ENCODE measurements around the gene MAP1B. TPM values are rescaled to one million over a fixed set of nuclear protein-coding genes. Genes with fewer than 3 reads are reported as not detected.

MAP1B gene
- total and polyA plus RNA-seq, 4 donors, result 1.5 to 46.7 (median 16.0) TPM

DNA sequence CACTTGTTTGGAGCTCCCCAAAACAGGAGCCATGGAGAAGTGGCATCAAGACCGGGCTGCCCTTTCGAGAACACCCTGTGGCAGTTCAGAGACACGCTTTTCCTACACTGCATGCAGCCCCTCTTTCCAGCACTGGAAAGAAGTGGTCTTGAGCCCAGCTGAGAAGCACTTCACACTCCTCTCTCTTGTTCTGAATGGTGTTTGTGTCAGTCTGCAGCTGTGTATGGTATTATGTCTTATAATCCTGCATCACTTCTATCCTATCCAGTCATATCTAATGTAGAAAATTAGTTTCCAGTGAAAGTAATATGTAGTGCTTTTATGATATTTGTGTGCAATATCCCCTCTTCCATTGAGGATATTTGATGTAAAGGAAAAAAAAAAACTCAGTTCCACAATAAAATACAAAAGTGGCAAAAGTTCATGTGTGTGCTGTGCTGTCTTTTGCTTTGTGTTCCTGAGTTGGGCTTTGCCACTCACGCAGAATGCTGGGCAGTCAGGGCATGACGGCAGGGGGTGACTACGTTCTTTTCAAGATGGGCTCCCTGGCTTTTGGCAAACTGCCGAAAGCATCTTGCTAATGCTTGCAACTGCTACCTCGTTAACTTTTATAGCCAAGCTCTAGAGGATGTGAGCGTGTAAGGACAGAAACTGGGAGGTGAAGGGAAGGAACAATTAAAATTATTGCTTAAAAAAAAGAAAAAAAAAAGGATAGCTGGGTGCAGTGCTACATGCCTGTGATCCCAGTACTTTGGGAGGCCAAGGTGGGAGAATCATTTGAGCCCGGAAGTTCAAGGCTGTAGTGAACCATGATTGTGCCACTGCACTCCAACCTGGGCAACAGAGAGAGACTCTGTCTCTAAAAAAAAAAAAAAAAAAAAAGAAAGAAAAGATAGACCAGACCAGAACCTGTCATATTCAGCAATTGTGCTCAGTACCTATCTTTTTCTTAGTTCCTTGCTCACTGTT is 102.2 kb downstream of the MAP1B start:
- no peak overlapping the region for H3K27ac ChIP-seq (ENCODE audit: low read depth in 1 of 2, low read length in 1 of 2)
- H3K9ac ChIP-seq (ENCODE audit: insufficient read depth in 1 of 2, low read length in 2 of 2), result no peak overlapping the region
- DNase-seq (peak in 2 of 3 donors; percentile 30 to 47), ATAC-seq (ENCODE audit: insufficient read depth, low FRiP score) (no peak)
- H3K27me3 ChIP-seq (ENCODE audit: control insufficient read depth in 3 of 3, insufficient read depth in 3 of 3, low read length in 2 of 3), result no peaks in the 10 kb centered on the region
- WGBS, 2 donors, result 90 to 95% methylated on average over 10 of the region's 10 CpGs
- H3K36me3 ChIP-seq (ENCODE audit: control insufficient read depth in 4 of 4, insufficient read depth in 4 of 4, low read length in 4 of 4), result peaks cover 0 to 12% (median 8%) of the 10 kb centered on the region in 4 donors
- no peak overlapping the region for H3K4me3 ChIP-seq
- H3K9me3 ChIP-seq (ENCODE audit: control insufficient read depth in 4 of 4, insufficient read depth in 3 of 4, low read length in 3 of 4), result no peaks in the 10 kb centered on the region
- TF ChIP-seq, protein P1, sequence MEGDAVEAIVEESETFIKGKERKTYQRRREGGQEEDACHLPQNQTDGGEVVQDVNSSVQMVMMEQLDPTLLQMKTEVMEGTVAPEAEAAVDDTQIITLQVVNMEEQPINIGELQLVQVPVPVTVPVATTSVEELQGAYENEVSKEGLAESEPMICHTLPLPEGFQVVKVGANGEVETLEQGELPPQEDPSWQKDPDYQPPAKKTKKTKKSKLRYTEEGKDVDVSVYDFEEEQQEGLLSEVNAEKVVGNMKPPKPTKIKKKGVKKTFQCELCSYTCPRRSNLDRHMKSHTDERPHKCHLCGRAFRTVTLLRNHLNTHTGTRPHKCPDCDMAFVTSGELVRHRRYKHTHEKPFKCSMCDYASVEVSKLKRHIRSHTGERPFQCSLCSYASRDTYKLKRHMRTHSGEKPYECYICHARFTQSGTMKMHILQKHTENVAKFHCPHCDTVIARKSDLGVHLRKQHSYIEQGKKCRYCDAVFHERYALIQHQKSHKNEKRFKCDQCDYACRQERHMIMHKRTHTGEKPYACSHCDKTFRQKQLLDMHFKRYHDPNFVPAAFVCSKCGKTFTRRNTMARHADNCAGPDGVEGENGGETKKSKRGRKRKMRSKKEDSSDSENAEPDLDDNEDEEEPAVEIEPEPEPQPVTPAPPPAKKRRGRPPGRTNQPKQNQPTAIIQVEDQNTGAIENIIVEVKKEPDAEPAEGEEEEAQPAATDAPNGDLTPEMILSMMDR (IDR thresholded peaks at IDR 0.05; ENCODE audit: control extremely low read depth, extremely low read depth), result no peak
- peaks cover 6 to 16% (median 14%) of the 10 kb centered on the region in 5 donors for H3K4me1 ChIP-seq (ENCODE audit: control insufficient read depth in 5 of 5, insufficient read depth in 5 of 5, low read length in 5 of 5)

GRCh38 chr5:72210888-72211678 is 103.8 kb downstream of the MAP1B start:
- 70 to 84% methylated on average over 6 of the region's 6 CpGs for WGBS, 2 donors
- Histone ChIP-seq H3K4me1 (ENCODE audit: control insufficient read depth in 5 of 5, insufficient read depth in 5 of 5, low read length in 5 of 5) (peaks cover 6 to 16% (median 14%) of the 10 kb centered on the region in 5 donors), H3K4me3 (no peak overlapping the region), H3K9ac (ENCODE audit: insufficient read depth in 1 of 2, low read length in 2 of 2) (no peak overlapping the region), H3K9me3 (ENCODE audit: control insufficient read depth in 4 of 4, insufficient read depth in 3 of 4, low read length in 3 of 4) (no peaks in the 10 kb centered on the region), H3K27ac (ENCODE audit: low read depth in 1 of 2, low read length in 1 of 2) (peak overlapping the region; percentile 48 to 60), H3K36me3 (ENCODE audit: control insufficient read depth in 4 of 4, insufficient read depth in 4 of 4, low read length in 4 of 4) (peaks cover 0 to 3% (median 0%) of the 10 kb centered on the region in 4 donors), H3K27me3 (ENCODE audit: control insufficient read depth in 3 of 3, insufficient read depth in 3 of 3, low read length in 2 of 3) (no peaks in the 10 kb centered on the region)
- ATAC-seq (ENCODE audit: insufficient read depth, low FRiP score), result no peak
- peak; percentile 61 to 75 (median 68) for DNase-seq
- TF ChIP-seq, protein P1 (IDR thresholded peaks at IDR 0.05; ENCODE audit: control extremely low read depth, extremely low read depth), result no peak

DNA sequence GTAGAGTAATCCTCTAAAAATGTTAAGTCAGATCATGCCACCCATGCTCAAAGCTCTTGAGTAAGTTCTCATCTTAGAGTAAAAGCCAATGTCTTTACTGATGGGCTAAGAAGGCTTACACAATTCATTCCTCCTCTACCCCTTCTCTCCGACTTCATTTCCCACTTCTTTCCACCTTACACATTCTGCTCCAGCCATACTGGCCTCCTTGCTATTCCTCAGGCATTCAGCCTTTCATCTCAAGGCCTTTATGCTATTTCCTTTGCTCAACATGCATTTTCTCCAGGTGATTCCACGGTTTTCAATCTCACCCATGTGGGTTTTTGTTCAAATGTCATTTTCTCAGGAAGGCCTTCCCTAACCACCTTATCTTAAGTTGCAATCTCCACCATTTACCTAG is 104.9 kb downstream of the MAP1B start:
- WGBS, 2 donors, result 93% methylated on average over 2 of the region's 2 CpGs
- Histone ChIP-seq H3K9me3 (ENCODE audit: control insufficient read depth in 4 of 4, insufficient read depth in 3 of 4, low read length in 3 of 4) (no peaks in the 10 kb centered on the region), H3K4me3 (no peak overlapping the region), H3K27me3 (ENCODE audit: control insufficient read depth in 3 of 3, insufficient read depth in 3 of 3, low read length in 2 of 3) (no peaks in the 10 kb centered on the region), H3K27ac (ENCODE audit: low read depth in 1 of 2, low read length in 1 of 2) (no peak overlapping the region), H3K36me3 (ENCODE audit: control insufficient read depth in 4 of 4, insufficient read depth in 4 of 4, low read length in 4 of 4) (no peaks in the 10 kb centered on the region), H3K4me1 (ENCODE audit: control insufficient read depth in 5 of 5, insufficient read depth in 5 of 5, low read length in 5 of 5) (peaks cover 6 to 16% (median 14%) of the 10 kb centered on the region in 5 donors), H3K9ac (ENCODE audit: insufficient read depth in 1 of 2, low read length in 2 of 2) (no peak overlapping the region)
- DNase-seq (no peak), ATAC-seq (ENCODE audit: insufficient read depth, low FRiP score) (no peak)
- TF ChIP-seq, protein P1 (IDR thresholded peaks at IDR 0.05; ENCODE audit: control extremely low read depth, extremely low read depth), result no peak

Data from lung (tissue), 12 donors.